Left ventricle myocardium superior (tissue), 1 donor: ENCODE data around the gene MTF1. TPM values are rescaled to one million over a fixed set of nuclear protein-coding genes. Genes with fewer than 3 reads are reported as not detected.

Experiments
- ATAC-seq: fragments of 200-7000 bp; cut with Tn5 transposase; one replicate; pipeline ENCODE4 v1.9.1; 2020; ENCODE audit warnings: mild to moderate bottlenecking, moderate library complexity
- DNase-seq: peaks from one replicate; pipeline ENCODE4 v3.0.0-alpha.2; 2020
- intact Hi-C: fragments of 100-400 bp; cut with micrococcal nuclease; formaldehyde crosslinking; loops from one replicate; pipeline ENCODE4 v1.11.0; 2022
- total RNA-seq: library from RNA; stranded (reverse); fragmentation: NEBNext Ultra II Directional; extraction: Animal tissue kit (Norgen Biotek cat#: 25700); gene quantifications from one replicate; pipeline ENCODE4 v1.2.1, GENCODE V29; 2021
- donor health status: DM: no; HTN: yes; CAD: no; lungs with severe emphysema.

Gene MTF1
- total RNA-seq, 1 donor from 2014 or later, result 12.8 TPM

DNA sequence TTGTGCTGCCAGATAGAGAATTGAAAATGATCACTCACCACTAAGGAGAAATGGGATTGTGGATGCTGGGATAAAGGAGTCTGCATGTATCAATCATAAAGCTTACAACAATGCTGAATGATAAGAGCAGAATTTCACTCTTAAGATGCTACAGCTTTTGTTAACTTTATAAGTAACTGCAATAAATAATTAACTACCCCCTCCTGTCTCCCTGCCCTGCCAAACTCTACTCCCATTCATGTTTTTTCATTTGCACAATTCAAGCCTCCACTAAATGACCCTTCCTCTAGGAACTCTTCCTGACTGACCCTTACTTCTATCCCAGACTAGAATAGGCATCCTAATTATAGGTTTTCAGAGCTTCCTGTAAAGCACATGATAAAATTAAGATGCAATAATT lies 14.9 kb downstream of the MTF1 start:
- no peak for ATAC-seq
- intact Hi-C loops, result no loop called here
- DNase-seq, result no peak

DNA sequence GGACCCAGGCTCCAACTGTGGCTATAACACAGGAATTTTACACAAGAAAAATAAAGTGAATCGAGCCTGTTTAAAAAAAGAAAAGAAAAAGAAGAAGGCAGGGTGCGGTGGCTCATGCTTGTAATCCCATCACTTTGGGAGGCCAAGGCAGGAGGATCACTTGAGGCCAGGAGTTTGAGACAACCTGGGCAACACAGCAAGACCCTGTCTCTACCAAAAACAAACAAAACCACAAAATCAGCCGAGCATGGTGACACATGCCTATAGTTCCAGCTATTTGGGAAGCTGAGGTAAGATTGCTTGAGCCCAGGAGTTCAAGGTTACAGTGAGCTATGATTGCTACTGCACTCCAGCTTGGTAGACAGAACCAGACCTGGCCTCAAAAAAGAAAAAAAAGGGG lies 17.7 kb downstream of the MTF1 start:
- ATAC-seq (no peak), DNase-seq (no peak)
- intact Hi-C loops, result no loop called here

DNA sequence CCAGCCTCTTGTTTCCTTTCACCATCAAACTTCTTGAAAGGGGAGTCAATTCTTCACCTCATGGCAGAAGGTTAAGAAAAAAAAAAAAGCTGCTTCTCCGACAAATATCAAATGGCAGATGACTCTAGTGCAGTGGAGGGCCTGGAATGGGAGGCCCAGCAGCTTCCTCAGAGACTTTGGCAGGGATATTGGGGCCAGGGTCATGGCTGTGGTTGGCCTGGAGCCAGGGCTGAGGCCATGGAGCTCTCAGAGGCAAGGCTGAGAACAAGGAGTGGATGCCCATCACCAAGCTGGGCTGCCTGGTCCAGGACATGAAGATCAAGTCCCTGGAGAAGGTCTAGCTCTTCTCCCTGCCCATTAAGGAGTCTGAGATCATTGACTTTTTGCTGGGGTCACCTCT lies 18.7 kb downstream of the MTF1 start:
- DNase-seq (no peak), ATAC-seq (no peak)
- intact Hi-C loops, result no loop called here

DNA sequence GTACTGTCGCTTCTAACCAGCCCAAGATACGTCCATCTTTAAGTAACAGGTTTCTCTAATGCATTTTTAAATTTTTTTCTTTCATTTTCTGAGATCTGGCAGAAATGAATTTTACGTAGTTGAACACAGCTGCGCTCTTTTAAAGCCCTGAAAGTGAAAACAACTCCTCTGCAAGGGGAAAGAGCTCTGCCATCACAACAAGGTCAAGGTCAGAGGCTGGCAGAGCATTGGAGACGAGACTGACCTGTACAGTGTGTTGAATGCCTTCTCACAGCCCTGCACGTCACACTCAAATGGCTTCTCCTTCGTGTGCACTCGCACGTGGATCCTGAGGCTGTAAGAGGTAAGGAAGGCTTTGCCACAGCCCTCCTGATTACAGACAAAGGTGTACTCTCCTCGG lies 19.7 kb downstream of the MTF1 start:
- peak; percentile 54 for ATAC-seq
- intact Hi-C loops, result no loop called here
- no peak for DNase-seq

DNA sequence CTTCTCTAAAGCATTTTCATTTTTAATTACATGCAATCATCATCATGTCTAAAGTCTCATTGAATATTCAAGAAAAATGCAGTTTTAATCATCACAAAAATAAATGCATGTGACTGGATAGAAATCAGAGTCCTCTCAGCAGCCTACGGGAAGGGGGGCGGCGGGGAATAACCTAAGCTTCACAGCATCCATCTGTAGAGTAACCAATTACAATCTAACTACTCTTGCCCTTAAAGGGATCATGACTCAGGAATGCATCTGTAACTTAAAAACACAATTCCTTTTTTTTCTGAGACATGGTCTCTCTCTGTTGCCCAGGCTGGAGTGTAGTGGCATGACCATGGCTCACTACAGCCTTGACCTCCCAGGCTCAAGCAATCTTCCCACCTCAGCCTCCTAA lies 22.6 kb downstream of the MTF1 start:
- no peak for ATAC-seq
- DNase-seq, result no peak
- intact Hi-C loops, result no loop called here

DNA sequence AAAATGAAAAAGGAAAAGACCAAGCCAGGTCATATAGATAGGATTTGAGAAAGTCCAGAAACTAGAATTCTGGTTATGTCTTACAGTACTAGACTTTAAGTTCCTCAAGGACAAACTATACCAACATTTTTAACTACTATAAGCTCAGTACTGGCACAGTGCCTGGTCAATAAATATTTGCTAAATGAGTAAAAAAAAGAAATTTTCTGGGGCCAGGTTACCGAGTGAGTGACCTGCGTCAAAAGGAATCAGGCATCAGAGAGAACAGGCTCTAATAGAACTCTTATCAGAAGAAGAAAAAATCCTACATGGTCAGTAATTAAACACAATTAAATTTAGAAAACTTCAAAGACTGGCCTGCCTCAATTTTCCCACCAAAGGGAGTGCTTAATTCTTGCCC lies 27.6 kb downstream of the MTF1 start:
- intact Hi-C loops, result no loop called here
- ATAC-seq (no peak), DNase-seq (no peak)

DNA sequence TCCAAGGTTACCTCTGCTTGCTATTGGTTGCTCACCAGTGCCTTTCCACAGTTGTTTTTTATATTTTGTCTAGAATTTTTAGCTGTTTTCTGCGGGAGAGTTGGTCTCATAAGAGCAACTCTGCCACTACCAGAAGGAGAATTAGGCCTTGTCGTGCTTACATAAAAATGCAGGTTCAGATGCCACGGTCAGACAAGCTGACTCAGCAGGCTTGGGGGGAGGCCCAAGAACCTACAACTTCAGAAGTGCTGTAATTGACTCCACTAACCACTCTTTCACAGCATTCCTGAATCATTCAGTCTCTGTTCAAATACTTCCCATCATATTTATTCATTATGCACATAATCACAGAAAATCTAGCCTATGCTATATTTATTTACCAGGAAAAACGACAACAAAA lies 28.3 kb downstream of the MTF1 start:
- no peak for ATAC-seq
- intact Hi-C loops, result no loop called here
- no peak for DNase-seq

DNA sequence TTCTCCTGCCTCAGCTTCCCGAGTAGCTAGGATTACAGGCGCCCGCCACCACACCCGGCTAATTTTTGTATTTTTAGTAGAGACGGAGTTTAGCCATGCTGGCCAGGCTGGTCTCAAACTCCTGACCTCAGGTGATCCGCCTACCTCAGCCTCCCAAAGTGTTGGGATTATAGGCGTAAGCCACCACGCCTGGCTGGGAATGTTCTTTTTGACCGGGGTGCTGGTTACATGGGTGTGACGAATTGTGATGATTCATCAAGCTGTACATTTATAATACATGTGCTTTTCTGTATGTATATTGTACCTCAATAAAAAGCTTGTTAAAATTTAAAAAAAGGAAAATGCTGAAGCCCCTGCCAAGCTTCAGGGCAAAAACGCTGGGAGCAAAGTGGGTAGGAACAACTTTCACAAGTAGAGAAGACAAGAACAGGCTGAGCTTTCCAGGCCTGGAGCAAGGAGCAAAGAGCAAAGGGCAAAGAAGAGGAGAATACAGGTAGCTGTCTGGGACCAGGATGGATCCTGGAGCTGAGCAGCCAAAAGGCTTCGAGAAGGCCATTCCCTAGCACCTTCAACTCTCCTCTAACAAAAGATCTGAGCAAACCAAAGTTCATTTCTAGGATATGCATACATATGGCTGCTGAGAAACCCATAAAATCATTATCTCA lies 30.9 kb downstream of the MTF1 start:
- intact Hi-C loops, result no loop called here
- ATAC-seq (no peak), DNase-seq (no peak)

DNA sequence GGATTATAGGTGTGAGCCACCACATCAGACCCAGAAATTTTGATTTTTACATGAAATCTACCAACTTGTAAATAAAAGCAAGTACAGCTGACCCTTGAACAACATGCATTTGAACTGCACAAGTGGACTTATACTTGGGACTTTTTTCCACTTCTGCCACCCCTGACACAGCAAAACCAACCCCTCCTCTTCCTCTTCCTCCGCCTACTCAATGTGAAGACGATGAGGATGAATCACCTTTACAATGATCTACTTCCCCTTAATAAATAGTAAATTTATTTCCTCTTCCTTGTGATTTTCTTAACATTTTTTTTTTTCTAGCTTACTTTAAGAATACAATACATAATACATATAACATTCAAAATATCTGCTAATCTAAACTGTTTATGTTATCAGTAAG lies 33.9 kb downstream of the MTF1 start:
- ATAC-seq, result no peak
- intact Hi-C loops, result no loop called here
- DNase-seq, result no peak

DNA sequence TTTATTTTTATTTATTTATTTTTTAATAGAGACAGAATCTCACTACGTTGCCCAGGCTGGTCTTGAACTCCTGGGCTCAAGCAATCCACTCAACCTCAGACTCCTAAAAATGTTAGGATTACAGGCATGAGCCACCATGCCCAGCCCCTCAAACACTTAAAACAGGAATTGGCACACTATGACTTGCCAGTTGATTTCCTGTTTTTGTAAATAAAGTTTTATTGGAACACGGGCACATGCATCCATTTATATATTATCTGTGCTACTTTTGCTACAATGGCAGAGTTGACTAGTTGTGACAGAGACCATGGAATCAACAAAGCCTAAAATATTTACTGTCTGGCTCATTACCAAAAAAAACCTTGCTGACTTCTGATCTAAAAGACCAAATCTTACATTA lies 35.4 kb downstream of the MTF1 start:
- DNase-seq, result no peak
- intact Hi-C loops, result no loop called here
- ATAC-seq, result no peak

DNA sequence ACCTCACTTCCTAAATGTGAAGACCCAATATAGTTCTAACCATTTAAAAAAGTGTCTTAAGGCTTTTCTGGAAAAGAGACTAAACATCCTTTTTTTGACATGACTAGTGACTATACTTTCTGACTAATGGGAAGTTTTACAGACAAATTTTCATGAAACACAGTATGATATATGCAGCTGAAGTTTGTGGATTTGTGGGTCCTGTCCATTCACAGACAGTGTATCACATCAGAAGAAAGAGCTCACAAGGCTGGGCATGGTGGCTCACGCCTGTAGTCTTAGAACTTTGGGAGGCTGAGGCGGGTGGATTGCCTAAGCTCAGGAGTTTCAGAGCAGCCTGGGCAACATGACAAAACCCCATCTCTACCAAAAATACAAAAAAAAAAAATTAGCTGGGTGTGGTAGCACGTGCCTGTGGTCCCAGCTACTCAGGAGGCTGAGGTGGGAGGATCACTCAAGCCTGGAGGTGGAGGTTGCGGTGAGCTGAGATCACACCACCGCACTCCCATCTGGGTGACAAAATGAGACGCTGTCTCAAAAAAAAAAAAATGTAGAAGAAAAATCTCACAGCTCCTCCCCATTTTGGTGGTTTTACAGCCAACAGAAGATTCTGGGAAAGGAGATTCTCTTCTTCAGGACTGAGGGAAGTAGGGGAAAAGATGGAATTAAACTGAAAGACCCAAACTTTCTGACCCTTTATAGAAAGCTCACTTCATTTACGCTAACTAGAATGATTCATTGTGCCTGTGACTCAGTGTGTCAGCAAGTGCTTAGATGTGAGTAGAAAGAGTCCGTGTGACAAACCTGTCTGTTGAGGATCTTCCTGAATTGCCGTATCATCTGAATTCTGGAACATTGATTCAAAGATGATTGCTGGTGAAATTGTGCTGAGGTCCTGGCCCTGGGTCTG lies 36.2 kb downstream of the MTF1 start:
- intact Hi-C loops, result no loop called here
- DNase-seq, result no peak
- ATAC-seq, result no peak

DNA sequence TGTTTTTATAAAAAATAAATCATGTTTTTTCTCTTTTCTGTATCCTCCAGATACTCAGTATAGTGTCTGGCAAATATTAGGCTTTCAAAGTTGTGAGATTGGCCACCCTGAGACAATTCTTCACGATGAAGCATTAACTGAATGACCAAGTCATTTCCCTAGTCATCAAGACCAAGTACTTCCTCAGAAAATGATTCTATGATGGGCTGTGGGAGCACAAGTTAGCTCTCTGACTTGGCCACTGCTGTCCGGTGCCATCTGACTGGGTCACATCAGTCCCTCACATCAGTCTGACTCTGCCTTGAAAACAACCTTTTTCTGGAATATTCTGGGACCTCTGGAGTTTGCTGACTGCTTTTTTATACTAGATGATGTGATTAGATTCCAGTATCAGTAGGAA lies 37.9 kb downstream of the MTF1 start:
- intact Hi-C loops, result no loop called here
- ATAC-seq (no peak), DNase-seq (no peak)

DNA sequence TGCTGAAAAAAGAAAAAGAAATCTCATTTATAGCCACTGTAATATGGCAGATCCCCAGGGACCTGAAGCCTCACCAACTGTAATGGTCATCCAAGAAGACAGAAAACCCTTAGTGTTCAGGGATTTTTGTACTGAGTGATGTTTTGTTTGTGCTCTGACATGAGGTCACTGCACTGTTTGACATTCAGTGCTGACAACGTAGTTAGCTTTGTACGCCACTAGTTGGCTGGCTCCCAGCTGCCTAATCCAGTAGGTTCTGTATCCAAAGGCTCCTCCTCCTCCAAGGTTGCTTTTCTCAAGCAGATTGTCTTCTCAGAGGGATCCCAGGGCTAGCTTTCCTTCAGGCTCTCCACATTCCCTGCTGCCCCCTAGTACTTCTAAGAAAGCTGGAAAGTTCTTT lies 41.9 kb downstream of the MTF1 start:
- intact Hi-C loops, result no loop called here
- ATAC-seq (peak; percentile 65), DNase-seq (peak; percentile 60)

DNA sequence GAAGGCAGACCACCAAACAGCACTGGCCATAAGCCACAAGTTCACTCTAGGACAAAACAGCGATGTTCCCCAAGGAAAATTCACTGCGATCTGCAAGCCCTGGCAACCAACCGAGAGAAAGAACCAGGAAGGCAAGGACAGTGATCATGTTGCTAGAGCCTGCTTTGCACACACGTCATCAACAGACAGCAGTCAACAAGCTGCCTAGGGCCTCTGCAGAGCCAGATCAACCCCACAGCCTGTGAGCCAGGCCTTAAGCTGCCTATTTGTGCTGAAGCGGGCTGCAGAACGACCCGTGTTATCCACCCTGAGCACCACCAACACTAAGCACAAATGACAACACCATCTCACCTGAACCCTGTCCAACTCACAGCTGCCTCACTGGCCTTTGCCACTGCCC lies 45.1 kb downstream of the MTF1 start:
- ATAC-seq (no peak), DNase-seq (no peak)
- intact Hi-C loops, result no loop called here

DNA sequence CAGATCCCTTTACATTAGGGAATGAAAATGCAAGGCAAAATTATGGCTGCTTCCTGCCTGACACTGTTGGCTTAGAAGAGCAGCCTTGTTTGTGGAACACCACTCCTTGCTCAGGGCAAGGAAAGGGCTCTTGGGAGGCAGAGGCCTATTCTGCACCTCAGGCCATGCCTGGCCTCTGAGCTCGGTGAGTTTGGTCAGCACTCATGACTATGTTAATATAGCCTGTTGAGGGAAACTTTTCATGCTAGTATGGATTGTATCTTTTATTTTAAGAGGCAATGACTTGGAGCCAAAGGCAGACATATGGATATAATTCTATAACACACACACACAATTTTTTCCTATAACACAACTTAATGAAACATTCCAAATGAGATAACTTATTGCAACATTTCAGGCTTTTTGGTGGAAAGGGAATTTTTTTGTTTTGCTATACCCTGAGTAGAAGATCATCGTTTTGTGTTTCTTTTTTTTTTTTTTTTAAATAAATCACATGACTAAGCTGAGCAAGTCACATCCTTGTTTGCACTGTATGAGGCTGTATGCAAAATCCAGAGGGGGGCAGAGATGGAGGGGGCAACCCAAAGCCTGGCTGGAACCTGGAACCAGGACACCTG lies 45.8 kb downstream of the MTF1 start:
- intact Hi-C loops, result no loop called here
- no peak for DNase-seq
- no peak for ATAC-seq

DNA sequence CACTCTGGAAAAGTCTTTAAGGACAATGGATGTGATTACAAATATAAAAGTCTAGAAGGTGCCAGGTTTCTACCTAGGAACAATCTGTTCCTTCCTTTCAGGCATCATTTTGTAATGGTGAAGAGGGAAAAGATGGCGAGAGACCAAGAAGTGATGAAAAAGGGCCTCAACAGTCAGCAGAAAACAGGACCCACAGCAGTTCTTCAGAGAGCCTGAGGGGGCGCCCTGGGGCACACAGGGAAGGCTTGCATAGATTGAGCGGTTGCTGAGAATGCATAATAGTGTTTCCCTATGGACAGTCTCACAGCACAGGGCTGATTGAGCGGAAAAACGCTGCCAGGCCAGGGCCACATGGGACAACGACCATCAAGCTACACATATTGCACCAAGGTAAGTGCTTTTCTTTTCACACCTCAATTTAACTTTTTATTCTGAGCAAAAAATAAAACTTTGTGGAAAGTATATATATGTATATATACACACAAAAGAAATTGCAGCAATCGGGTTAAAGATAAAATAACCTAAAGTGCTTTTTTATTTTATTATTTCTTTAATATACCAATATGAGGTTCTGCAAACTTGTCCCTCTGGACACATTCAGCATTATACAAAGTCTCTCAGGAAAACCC lies 48.3 kb downstream of the MTF1 start:
- ATAC-seq, result no peak
- intact Hi-C loops, result no loop called here

DNA sequence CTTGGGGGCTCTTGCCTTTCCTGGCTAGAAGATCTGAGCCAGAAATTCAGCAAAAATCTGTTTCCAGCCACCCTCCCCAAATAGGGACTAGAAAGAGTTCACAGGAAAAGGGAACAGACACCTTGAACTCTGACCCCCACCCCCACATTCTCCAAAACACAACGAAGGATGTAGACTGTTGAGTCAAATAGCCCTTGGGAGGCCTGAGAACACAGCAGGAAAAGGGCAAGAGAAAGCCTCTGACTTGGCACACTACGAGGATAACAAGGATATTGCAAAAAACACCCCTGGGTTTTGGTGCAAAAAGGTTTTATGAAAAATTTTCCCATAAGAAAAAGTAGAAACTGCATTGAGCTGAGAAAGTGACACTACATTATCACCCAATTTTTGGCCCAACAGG lies 49.5 kb downstream of the MTF1 start:
- DNase-seq, result no peak
- ATAC-seq, result no peak
- intact Hi-C loops, result no loop called here

More for the DNA sequence above, 48.3 kb downstream of the MTF1 start:
- peak; percentile 63 for DNase-seq

DNA sequence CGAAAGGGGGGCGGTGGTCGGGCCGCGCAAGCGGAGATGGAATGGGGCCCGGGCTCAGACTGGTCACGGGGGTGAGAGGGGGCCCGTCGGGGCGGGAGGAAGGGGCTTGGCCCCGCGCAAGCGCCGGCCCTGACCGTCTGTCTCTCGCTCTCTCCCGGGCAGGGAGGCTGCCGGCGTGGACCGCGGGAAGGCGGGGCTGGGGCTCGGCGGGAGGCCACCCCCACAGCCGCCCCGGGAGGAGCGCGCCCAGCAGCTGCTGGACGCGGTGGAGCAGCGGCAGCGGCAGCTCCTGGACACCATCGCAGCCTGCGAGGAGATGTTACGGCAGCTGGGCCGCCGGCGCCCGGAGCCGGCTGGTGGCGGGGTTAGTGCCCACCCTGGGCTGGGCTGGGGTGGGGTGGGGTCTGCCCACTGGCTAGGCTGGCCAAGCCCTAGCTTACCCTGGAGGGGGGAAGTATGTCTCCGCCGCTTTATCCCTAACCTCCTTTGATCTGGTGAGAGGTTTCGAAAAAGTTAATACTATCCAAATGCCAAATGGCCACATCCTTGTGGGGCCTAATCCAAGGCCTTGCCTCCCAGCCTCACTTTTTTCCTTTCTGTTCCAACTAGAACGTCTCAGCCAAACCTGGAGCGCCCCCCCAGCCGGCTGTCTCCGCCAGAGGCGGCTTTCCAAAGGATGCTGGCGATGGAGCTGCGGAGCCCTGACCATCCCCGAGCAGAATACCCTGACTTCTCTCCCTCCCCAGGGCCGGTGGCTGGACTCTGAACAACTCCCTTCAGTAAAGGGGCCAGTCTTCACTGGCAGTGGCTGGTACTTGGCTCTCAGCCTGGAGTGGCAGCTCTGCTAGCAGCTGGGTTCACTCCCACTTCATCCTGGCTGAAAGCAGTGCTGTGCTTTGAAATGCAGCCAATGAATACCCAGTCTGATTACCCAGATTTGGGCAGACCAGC lies 50.7 kb downstream of the MTF1 start:
- intact Hi-C loops, result no loop called here
- ATAC-seq, result peak; percentile 90
- peak; percentile 82 for DNase-seq
